Measurements from ENCODE around the gene ABTB2.
A peak's percentile ranks its signal among the peaks of the same experiment; 100 is the strongest.

Gene ABTB2

DNA sequence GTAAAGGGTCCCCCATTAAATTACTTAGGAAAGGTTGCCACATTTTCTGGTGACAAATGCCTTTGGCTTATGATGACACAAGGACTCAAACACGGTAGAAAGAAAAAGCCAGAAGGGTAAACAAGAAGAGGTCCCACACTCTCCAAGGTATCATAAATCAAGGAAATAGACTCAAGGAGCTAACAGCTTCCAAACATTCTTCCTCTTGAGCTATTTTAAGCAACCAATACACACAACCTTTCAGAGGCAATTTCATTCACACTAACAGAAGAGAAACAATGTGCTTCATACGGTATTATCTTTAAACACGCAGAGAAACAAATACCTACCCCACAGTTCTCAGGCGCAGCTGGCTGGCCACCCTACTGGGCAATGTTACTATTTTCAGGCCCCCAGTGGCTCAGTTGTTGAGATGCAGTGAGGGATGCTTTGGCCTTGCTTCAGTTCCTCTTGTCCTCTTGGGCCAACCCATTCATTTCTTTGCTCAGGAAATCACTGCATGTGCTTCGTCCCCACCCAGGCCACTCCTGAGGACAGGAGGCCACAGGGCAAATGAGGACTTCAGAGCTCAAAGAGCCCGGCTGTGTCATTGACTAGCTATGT, 15.8 kb downstream of the ABTB2 start:
- DNase-seq (ENCODE audit: low spot score): no peak

DNA sequence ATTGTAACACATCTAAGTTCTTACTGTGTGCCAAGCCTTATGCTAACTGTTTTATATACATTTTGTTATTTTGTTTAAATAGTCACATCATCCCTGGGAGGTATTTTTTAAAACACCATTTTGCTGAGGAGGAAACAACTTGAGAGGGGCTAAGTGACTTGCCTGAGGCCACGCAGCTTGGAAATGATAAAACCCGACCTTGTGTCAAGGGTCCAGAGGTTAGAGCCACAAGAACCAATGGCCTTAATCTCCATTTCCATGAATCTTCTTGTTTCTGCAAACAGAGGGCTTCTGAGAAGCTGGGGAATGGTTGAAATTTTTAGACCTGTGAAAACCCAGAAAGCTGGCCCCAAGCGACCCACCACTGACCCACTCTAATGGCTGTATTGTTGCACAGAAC, 16.7 kb downstream of the ABTB2 start:
- DNase-seq (ENCODE audit: low spot score): no peak

DNA sequence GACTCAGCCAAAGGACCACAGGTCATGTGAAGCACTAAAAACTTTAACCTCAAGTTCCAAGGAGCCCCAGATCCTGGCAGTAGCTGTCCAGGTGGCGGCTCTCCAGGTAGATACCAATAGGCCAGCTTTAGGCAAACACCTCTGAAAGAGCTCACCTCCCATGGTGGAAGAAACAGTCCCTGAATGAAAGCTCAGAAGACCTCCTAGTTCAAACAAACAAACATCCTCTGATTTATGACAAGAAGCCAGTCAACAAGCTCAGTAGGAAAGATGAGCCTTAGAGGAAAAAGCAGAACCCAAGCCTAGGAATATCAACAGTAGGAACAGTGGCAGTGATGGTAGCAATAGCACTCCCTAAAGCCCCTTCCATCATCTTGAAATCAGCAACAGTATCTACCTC, 17.2 kb downstream of the ABTB2 start:
- no peak for DNase-seq (ENCODE audit: low spot score)

DNA sequence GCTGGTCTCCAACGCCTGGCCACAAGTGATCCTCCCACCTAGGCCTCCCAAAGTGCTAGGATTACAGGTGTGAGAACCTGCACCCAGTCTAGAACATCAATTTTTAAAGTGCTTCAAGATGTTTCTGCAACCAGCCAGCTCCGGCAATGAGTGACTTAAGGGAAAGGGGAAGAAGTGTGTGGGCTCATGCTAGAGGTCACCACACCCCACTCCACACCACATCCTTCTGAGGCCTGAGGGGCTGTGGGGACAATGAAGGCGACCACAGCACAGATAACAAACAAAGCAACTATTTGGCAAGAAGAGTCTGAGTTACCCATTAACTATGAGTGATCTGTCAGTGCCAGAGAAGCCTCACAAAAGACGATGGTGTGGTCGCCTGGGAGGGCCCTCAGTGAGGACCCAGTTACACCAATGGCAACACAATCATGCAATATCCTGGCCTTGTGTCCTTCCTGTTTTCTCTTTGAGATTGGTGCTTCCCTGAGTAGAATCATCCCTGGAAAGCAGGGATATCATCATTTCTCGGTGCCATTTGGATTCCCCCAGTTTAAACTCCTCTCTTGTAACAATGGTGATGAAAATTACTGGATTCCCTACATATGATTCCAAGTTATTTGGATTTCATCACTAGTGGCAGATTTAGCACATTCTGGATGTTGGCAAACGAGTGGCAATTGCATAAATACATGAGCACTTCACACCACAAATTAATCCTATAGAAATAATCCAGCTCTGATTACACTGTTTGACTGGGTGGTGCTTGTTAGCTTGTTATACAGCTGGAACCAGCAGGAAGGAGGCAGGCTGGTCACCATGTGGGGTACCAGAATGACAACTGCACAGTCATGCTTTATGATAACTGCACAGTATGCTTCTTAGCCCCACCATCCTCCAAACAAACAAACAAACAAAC, 18.4 kb downstream of the ABTB2 start:
- DNase-seq (ENCODE audit: low spot score): peak; percentile 10

DNA sequence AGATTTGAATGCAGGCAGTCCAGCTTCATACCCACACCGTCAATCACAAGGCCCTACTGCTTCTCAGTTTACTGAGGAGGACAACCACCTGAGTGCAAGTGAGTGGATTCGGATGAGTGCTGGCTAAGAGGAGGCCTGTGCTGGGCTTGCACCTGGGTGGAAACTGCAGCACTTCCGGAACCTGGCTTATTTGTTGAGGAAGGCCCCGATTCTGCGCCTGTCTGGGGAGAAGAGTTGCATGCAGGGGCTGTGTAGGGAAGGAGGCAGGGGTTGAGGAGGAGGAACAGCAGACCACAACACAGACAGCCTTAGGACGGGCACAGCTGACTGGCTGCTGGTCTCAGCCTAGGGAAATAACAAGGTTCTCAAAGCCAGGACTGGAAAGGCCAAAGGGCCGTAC, 20.8 kb downstream of the ABTB2 start:
- DNase-seq (ENCODE audit: low spot score): no peak

DNA sequence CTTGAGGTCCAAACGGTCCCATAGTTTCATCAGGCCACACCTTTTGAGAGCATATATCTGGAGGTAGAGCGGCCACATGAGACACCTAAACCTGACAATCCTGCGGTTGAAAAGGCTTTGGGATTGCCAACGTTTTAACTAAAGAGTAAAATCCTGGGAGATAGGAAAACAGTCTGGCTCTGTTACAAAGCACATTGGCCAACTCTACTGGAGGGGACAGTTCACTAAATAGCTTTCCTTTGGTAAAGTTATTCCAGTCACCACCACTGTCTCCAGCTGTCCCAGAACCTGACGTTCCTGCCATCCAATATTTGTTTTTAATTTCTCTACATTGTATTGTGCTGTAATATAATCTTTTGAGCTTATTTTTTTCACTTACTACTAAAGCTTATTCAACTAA, 22.0 kb downstream of the ABTB2 start:
- DNase-seq (ENCODE audit: low spot score): no peak

DNA sequence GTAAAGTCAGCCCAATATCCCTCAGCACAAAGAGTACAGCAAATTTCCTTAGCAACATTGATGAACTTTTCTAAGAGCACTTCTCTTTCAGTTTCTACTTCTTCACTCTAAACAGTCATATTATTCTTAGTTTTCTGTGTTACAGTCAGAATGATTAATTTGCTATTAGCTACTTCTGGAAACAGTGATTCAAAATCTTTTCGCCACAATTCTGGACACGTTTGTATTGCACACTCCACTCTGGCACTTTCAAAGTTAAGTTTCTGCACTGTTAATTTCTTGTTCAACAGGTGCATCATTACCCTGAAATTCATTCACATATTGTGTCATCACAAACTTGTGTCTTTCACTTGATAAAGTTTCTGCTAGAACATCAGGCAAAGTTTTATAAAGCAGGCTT, 22.5 kb downstream of the ABTB2 start:
- no peak for DNase-seq (ENCODE audit: low spot score)

DNA sequence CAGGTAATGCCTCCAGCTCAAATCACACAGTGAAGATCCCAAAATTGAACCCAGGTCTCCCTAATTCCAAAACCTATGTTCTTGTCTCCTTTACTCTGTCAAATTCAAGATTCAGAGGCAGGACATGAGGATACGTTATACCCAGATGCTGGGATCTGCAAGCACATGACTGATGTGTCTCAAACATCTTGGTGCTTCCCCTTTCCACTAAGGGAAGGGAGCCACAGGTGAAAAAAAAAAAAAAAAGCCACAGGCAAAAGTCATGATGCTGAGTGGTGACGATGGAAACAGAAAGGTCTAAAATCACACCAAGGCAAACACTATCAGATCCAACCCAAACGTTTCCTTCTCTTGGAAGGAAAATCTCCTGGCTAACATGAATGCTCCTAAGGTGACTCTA, 24.0 kb downstream of the ABTB2 start:
- DNase-seq (ENCODE audit: low spot score): no peak

DNA sequence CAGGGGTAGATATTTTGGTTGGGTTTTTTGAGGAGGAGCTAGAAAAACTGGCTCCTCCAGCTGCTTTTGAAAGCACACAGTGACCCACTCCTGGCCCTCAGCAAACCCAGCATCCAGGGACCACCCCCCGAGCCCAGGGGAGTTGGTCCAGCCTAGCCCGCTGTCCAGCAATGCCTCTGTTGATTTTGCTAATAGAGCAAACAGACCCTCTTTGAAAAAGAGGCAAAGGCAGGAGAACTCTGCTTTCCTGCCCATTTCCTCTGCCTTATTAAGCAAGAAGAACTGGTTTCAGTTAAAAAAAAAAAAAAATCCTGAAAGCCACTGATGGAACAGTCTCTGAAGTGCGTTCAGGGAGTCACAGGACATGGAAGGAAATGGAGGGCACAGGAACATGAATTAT, 25.3 kb downstream of the ABTB2 start:
- no peak for DNase-seq (ENCODE audit: low spot score)

DNA sequence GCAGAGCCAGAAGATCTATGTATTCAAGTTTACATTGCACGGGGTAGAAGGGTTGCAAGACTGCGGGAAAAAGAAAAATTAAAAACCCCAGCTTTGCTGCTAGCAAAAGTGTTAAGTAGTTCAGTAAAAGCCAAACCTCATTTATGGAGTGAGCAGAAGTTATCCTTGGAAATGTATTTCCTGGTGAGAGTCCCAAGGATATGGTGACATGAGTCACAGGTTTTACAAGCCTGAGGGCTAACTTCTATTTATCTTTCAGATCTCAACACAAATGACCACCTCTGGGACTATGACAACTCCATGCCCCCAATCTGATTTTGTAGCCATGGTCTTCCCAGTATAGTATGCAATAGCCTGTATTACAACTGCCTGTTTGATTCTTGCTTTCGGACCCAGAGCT, 26.1 kb downstream of the ABTB2 start:
- peak; percentile 18 for DNase-seq (ENCODE audit: low spot score)

DNA sequence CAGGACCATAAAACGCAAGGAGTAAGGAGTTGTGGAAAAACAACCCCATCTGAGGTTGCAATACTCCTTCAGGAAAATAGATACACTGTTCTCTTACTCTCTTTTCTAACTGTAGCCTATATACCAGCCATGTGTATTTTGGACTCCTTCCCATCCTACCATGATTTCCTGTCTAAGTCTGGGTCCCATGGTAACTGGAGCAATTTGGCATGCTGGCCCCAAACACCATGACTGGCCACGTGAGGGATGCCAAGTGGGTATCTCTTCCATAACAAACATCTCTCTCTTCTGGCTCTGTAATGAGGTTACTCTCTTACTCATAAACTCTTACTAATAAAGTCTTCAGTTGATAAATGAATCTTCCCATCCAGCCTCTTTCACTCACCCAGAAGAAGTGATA, 26.5 kb downstream of the ABTB2 start:
- DNase-seq (ENCODE audit: low spot score): no peak

DNA sequence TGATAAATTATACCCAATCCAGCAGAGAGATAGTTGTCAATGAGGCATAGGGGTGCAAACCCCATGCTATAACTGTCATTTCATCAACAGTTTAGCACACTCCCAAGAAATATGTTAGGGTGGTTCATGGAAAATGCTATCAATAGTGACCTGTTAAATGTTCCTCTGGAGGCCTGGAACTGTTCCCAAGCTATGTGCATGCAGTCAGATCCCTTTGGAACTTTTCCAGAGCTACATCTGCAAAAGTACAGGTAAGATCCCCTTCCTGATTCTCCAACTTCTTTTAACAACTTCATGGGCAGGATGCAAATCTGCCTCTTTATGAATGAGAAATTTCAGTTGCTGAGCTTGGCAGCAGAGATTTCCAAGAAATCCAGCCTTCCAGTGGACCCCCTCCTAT, 27.2 kb downstream of the ABTB2 start:
- no peak for DNase-seq (ENCODE audit: low spot score)

DNA sequence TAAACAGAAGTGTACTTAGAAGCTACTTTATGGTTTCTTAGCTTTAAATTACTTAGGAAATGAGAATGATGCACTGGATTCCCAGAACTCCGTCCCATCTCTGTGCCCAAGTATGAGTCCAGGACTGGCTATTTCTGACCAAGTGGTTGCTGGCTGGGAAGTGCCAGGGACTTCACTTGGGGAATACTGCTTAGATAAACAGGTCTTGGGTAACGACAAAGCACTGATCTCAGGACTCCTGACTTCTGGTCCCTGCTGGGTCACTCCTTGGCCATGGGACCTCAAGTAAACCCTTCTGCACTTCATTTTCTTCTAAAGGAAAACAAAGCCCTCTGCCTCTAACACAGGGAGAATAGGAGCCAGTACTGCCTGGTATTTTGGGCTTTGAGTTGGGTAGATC, 27.9 kb downstream of the ABTB2 start:
- DNase-seq (ENCODE audit: low spot score): no peak

DNA sequence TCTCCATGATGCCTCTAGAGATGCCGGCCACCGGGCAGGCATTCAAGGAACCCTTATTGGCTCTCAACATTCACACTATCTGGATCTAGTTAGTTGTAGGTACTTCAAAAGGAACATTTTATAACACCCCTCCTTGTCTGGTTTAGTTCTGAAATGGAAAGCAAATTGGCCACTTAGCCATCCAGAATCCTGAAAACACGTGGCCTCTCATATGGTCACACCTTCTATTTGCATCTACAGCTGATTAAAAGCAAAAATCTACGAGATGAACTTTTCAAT, 29.2 kb downstream of the ABTB2 start:
- DNase-seq (ENCODE audit: low spot score): no peak

DNA sequence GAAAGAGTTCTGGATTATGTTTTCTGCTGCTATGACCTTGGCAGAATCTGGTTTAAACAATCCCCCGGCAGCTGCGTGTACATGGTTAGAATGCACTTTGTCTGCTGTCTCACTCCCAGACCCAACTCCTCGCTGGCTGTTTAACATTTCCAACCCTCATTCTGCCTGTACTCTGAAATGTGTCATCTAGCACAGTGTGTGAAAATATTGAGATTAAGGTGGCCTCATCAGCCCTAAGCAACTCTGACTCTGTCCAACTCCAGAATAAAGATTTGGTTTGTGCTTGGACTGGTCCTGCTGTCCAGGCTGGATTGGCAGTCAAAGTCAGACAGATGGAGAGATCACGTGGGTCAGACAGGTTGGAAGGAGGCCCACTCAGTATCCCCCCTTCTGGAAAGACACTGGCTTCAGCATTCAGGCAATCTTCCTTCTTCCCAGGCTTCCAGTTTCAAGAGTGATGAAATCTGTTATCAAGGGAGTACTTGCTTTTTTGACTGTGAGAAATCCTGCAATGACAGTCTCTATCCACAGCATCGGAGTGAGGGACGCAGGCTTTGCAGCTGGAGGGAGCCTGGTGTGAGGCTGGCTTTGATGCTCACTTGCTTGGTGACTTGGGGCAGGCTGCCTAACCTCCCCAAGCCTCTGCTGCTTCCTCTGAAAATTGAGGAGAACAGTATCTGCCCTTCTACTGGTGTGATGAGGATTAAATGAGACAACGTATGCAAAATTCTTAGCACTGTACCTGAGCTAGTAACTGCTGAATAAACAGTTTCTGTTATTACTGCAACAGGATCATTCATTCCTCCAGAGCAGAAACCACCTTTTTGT, 29.8 kb downstream of the ABTB2 start:
- no peak for DNase-seq (ENCODE audit: low spot score)

DNA sequence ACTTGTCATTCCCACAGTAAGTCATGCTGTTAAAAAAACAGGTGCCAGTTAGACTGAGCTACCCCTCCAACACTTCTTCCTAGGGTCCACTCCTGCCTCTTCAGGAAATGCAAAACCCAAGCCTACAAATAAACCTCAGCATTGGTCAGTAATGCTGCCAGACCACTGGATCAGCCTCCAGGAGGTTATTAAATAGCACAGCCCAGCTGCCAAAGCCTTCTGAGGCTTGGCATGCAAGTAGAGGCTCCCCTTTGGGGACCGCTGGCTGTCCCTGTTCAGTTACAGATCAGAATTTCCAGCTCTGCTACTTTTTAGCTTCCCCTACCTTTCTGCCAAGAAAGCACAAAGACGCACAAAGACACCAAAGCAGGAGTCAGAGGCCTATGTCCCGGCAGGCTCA, 33.3 kb downstream of the ABTB2 start:
- no peak for DNase-seq (ENCODE audit: low spot score)

DNA sequence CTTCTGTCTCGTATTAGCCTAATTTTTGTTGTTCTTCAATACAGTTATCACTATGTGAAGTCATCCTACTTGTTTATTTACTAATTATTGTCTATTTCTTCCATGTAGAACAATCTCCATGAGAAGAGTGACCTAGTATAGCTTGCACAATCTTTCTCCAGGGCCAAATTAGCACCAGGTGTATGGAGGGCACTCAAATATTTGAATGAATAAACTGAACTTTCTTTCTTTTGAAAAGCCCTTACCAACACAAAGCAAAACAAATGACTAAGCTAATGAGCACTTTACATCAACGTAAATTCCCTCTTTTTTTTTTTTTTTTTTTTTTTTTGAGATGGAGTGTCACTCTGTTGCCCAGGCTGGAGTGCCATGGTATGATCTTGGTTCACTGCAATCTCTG, 34.2 kb downstream of the ABTB2 start:
- no peak for DNase-seq (ENCODE audit: low spot score)

DNA sequence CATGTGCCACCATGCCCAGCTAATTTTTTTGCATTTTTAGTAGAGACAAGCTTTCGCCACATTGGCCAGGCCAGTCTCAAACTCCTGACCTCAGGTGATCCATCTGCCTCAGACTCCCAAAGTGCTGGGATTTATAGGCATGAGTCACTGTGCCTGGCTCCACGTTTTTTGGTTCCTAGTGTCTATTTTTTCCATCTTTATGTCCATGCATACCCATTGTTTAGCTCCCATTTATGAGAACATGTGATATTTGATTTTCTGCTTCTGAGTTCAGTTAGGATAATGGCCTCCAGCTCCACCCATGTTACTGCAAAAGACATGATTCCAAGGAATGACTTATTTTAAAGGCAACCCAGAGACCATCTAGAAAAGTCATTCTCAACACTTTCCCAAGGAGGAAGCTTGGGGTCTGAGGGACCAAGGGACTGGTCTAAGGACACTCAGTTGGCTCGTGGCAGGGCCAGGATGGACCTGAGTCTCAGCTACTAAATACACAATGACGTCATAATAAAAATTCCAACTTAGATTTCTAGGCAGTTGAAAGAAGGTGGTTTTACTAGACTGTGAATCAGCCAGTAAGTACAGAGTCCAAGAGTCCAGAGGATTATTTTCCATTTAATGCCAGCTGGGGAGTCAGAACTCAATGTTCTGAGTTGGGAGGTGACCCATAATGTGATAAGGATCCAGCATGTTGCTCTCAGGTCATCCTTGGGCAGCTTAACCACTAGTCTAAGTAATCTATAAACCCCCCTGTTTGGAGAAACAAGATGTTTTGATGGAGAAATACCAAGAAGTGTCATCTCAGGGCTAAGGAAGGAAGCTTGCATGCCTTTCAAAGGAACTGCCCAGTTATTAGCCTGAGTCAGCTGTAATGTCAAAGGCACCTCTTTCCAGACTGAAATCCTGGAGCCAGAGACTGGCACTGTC, 39.4 kb downstream of the ABTB2 start:
- peak; percentile 41 for DNase-seq (ENCODE audit: low spot score)

DNA sequence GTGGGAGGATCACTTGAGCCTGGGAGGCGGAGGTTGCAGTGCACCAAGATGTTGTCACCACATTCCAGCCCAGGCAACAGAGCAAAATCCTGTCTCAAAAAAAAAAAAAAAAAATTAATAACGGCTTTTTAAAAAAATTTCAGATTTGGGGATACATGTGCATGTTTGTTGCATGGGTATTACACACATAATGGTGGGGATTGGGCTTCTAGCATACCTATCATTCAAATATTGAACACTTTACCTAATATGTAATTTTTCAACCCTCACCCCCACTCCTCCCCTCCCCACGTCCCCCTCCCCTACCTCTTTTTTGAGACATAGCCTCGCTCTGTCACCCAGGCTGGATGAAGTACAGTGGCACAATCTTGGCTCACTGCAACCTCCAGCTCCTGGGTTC, 40.1 kb downstream of the ABTB2 start:
- no peak for DNase-seq (ENCODE audit: low spot score)

DNA sequence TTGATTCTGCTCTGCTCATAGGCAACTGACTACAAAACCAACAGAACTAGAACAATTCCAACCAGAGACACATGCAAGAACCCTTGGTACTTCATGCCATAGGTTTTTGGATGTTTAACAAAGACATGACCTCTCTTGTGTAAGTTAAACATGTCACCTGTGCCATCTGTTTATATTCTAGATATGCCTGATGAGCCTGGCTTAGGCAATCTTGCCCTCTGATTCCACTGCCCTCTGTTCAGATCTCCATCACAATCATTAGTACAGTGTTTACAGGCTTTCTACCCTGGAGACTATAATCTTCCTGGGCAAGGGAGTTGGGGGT, 40.8 kb downstream of the ABTB2 start:
- DNase-seq (ENCODE audit: low spot score): no peak

DNA sequence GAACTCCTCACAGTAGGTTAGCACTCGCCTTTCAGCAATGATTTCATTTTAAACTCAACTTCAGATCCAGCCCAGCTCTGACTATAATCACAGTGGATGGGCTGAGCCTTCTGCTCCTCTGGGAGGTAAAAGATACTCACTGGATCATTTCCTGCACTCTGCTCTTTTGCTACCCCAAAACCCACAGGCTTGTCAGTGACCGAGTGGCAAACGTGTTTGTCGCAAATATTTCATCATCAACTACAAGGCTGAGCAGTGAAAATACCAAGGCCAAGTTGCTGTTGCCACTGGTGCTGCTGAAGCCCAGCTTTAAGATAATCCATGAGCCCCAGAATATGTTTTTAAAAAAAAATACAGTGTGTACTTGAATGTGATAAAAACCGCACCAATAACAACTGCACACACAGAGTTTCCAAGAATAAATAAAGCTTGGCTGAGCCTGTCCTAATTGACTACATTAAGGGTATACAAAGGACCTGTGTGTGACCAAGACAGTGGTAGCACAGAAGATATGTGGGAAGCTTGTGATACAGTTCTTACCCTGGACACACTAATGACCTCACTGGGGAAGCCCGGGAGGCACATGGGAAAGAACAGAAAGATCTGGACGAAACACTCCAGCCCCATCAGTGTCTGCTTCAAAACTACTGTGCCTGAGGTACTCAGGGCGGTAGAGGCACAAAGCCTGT, 41.3 kb downstream of the ABTB2 start:
- DNase-seq (ENCODE audit: low spot score): no peak

DNA sequence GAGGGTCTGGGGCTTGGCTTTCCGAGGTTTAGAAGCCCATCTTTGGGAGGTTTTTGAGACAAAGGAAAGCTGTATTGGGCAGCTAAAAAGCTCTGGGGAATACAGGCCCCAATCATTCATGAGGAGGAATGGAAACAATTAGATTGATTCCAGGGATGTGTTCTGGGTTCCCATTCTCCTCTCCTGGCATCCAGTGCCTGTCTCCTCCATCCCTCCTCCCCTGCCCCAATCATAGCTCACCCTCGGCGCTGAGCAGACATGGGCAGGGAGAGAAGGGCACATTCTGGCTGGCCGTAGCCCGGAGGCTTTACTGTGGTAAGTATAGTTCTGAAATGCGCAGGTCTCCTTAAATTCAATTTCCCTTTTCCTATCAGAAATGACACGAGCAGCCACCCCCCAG, 42.4 kb downstream of the ABTB2 start:
- no peak for DNase-seq (ENCODE audit: low spot score)

Measured in SW480 (cell line).